H1 (cell line): Measurements from ENCODE around the gene MGMT. TPM values are rescaled to one million over a fixed set of nuclear protein-coding genes. Genes with fewer than 3 reads are reported as not detected.

Source experiments
- HDAC6 ChIP-seq: IDR thresholded peaks from one replicate; pipeline ENCODE4 v1.7.1; 2012; ENCODE audit warnings: low read depth, mild to moderate bottlenecking, inconsistent platforms, low read length, moderate library complexity
- polyA plus RNA-seq, 7 experiments: library from polyadenylated mRNA; depleted of rRNA in 3 of 7; stranded (reverse) in 5 of 7; unstranded in 2 of 7; fragments of >200 nt in 5 of 7; fragments of 200-250 nt in 2 of 7; gene quantifications; 1 replicate in 5 of 7; 2 replicates in 1 of 7; 4 replicates in 1 of 7; pipeline versions ENCODE4 v1.2.1 to v1.2.3, GENCODE V29; 2011 to 2013; ENCODE audit warnings: missing spikeins in 2 of 7, mixed read lengths in 2 of 7
- total RNA-seq: library from RNA; stranded (reverse); fragmentation: NEBNext Ultra II Directional; extraction: Animal tissue kit (Norgen Biotek cat#: 25700); gene quantifications from 2 replicates; pipeline ENCODE4 v1.2.1, GENCODE V29; 2021

Gene MGMT
- total and polyA plus RNA-seq, 2 of the 8 experiments (the other 6 are each of a cell fraction or from before 2014, with no cell fraction given), result 9.9 to 10.7 TPM

DNA sequence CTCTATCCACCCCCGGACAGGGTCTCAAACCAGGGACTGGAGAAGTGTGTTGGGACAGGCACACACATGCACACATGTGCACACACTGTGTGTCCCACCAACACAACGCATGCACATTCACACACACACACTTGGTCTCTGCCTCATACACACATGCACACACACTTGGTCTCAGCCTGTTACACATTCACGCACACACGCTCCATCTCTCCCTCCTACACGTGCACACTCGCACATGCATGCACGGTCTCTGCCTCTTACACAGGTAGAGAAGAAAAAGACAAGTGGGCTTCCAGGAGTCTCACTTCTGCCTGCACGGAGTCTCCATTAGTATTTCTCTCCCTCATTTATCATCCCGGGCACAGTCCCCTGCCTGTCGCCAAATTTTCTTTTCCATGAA, 325.8 kb downstream of the MGMT start (continued):
- no peak for TF ChIP-seq HDAC6
